GM18520 (cell line): ENCODE results near the gene DRC7.

ENCODE experiments used
- ATAC-seq: cut with Tn5 transposase; IDR thresholded peaks from one replicate; pipeline ENCODE4 v1.9.1; 2021; ENCODE audit not compliant: unreplicated experiment

DRC7 gene

GRCh38 chr16:57749101-57749692 lies 54.6 kb downstream of the DRC7 start:
- no peak for ATAC-seq

- ATAC-seq = no peak
These were observed 55.3 kb downstream of the DRC7 start for GRCh38 chr16:57749856-57750452.

- ATAC-seq = no peak
These were observed 56.4 kb downstream of the DRC7 start for GRCh38 chr16:57750796-57751538.

GRCh38 chr16:57751539-57752202 lies 57.1 kb downstream of the DRC7 start:
- no peak for ATAC-seq

- no peak for ATAC-seq
These were observed 57.6 kb downstream of the DRC7 start for GRCh38 chr16:57752203-57752580.

GRCh38 chr16:57752581-57753447 lies 58.2 kb downstream of the DRC7 start:
- no peak for ATAC-seq

- ATAC-seq = no peak
These were observed 59.1 kb downstream of the DRC7 start for GRCh38 chr16:57753448-57754353.

GRCh38 chr16:57754354-57755060 lies 59.9 kb downstream of the DRC7 start:
- no peak for ATAC-seq

- no peak for ATAC-seq
These were observed 60.6 kb downstream of the DRC7 start for GRCh38 chr16:57755061-57755684.

- no peak for ATAC-seq
These were observed 61.3 kb downstream of the DRC7 start for GRCh38 chr16:57755726-57756423.

- no peak for ATAC-seq
These were observed 62.1 kb downstream of the DRC7 start for GRCh38 chr16:57756424-57757325.

- peak; percentile 83 for ATAC-seq
These were observed 62.8 kb downstream of the DRC7 start for GRCh38 chr16:57757326-57757786.

- no peak for ATAC-seq
These were observed 63.3 kb downstream of the DRC7 start for GRCh38 chr16:57757883-57758282.

- ATAC-seq = no peak
These were observed 63.9 kb downstream of the DRC7 start for GRCh38 chr16:57758331-57759117.

GRCh38 chr16:57759131-57759530 lies 64.5 kb downstream of the DRC7 start:
- ATAC-seq = no peak
